Suprapubic skin (tissue), 4 donors: ENCODE results near the gene CCSAP. TPM values are rescaled to one million over a fixed set of nuclear protein-coding genes. Genes with fewer than 3 reads are reported as not detected.

Experiments
- DNase-seq, 2 donors: peaks; one replicate each; pipeline ENCODE4 v3.0.0-alpha.2; 2019; ENCODE audit warnings: low spot score in 2 of 2
- H3K27ac ChIP-seq: fragments of 200-600 bp; sonication (generic); one replicate; pipeline ENCODE4 v1.5.1; 2019
- H3K27me3 ChIP-seq: fragments of 200-600 bp; sonication (generic); one replicate; pipeline ENCODE4 v1.5.1; 2019
- H3K36me3 ChIP-seq: fragments of 200-600 bp; sonication (generic); one replicate; pipeline ENCODE4 v1.5.1; 2019
- H3K4me1 ChIP-seq: fragments of 200-600 bp; sonication (generic); one replicate; pipeline ENCODE4 v1.5.1; 2019
- H3K4me3 ChIP-seq: fragments of 200-600 bp; sonication (generic); one replicate; pipeline ENCODE4 v1.5.1; 2019; ENCODE audit warnings: mild to moderate bottlenecking
- H3K9me3 ChIP-seq: fragments of 200-600 bp; sonication (generic); one replicate; pipeline ENCODE4 v1.5.1; 2019
- CTCF ChIP-seq, 2 donors: fragments of 200-600 bp in 1 of 2; fragments of 450-650 bp in 1 of 2; sonication (generic) in 1 of 2; IDR thresholded peaks; one replicate each; pipeline ENCODE4 v1.5.1; 2016 to 2019; ENCODE audit warnings: antibody characterized with exemption in 2 of 2, mild to moderate bottlenecking in 1 of 2, moderate library complexity in 1 of 2
- EP300 ChIP-seq: sonication (generic); formaldehyde crosslinking; IDR thresholded peaks from one replicate; pipeline ENCODE4 v1.6.1; 2017; ENCODE audit warnings: antibody characterized with exemption
- POLR2A ChIP-seq, 2 donors: fragments of 450-650 bp; IDR thresholded peaks; one replicate each; pipeline ENCODE4 v1.6.1; 2017; ENCODE audit warnings: antibody characterized with exemption in 2 of 2, mild to moderate bottlenecking in 2 of 2, moderate library complexity in 2 of 2
- POLR2AphosphoS5 ChIP-seq, 3 donors: sonication (generic); formaldehyde crosslinking; IDR thresholded peaks; one replicate each; pipeline ENCODE4 v1.6.1; 2017; ENCODE audit warnings: antibody characterized with exemption in 3 of 3
- WGBS: methylation state at CpG from one replicate; pipeline ENCODE4 v1.1.5; 2018; 5-methylcytosine and 5-hydroxymethylcytosine counted together
- total RNA-seq, 4 donors: library from RNA; depleted of rRNA; stranded (reverse); fragments of >200 nt; gene quantifications; one replicate each; pipeline ENCODE4 v1.1.0, GENCODE V29; 2016

CCSAP gene
- total RNA-seq, 4 donors from 2014 or later: 16.3 to 33.1 (median 16.8) TPM

DNA sequence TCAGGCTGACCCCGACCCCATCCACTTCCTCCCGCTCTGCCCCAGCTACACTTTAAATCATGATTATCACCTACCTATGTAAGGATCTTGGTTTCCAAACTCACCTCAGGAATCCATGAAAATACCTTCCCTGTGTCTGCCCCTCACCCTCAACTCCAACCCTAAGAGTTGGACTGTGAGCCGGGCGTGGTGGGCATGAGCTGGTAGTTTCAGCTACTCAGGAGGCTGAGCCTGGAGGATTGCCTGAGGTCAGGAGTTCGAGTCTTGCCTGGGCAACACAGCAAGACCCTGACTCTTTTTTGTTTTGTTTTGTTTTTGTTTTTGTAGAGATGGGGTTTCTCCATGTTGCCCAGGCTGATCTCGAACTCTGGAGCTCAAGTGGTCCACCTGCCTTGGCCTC, 30.5 kb upstream of the CCSAP start:
- H3K4me1 ChIP-seq: no peaks in the 10 kb centered on the region
- H3K36me3 ChIP-seq: no peaks in the 10 kb centered on the region
- WGBS: 89% methylated on average over 6 of the region's 6 CpGs
- no peaks in the 10 kb centered on the region for H3K9me3 ChIP-seq
- no peak overlapping the region for H3K27ac ChIP-seq
- H3K27me3 ChIP-seq: peaks cover 18% of the 10 kb centered on the region
- TF ChIP-seq CTCF (IDR thresholded peaks at IDR 0.05) (no peak), POLR2A (IDR thresholded peaks at IDR 0.05) (no peak), POLR2AphosphoS5 (IDR thresholded peaks at IDR 0.05) (no peak), EP300 (no peak)
- H3K4me3 ChIP-seq: no peak overlapping the region
- DNase-seq: no peak

DNA sequence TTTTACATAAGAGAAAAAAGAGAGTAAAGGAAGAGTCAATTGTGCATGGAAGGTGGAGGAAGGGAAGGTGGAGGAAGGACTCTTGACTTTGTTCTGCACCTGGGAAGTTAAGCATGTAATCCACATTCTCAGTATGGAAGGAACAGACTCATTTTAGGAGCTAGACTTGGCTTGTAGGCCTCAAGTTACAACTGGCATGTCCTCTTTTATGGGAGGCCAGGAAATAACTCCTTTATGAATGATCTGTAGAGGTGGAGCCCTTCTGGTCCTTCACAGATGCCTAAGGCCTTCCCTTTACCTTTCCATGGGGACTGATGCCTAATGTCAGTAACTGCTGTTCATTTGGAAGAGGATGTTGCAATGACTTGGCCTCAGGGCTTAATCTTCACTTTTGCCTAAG, 29.4 kb upstream of the CCSAP start:
- no peaks in the 10 kb centered on the region for H3K4me1 ChIP-seq
- peaks cover 18% of the 10 kb centered on the region for H3K27me3 ChIP-seq
- H3K4me3 ChIP-seq: no peak overlapping the region
- TF ChIP-seq POLR2AphosphoS5 (IDR thresholded peaks at IDR 0.05) (no peak), CTCF (IDR thresholded peaks at IDR 0.05) (no peak), POLR2A (IDR thresholded peaks at IDR 0.05) (no peak), EP300 (no peak)
- no peaks in the 10 kb centered on the region for H3K36me3 ChIP-seq
- DNase-seq: no peak
- no peak overlapping the region for H3K27ac ChIP-seq
- no peaks in the 10 kb centered on the region for H3K9me3 ChIP-seq

DNA sequence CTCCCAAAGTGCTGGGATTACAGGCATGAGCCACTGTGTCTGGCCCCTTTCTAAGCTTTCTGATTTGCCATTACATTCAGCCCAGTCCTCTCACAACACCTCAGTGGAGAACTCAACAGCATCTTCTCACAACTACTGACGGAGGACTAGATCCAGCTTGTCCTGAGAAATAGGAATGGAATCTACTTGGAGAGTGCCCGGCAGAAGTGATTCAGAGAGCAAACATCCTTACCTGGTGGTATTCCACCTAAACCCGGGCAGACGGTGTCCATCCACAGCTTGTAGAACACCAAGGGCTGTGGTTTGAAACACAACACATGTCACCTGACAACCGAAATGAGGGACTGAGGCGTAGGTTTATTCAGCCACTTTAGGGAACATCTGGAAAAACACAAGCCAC, 28.8 kb upstream of the CCSAP start:
- Histone ChIP-seq H3K36me3 (no peaks in the 10 kb centered on the region), H3K9me3 (no peaks in the 10 kb centered on the region), H3K4me1 (no peaks in the 10 kb centered on the region), H3K27me3 (peaks cover 18% of the 10 kb centered on the region), H3K27ac (no peak overlapping the region), H3K4me3 (no peak overlapping the region)
- TF ChIP-seq POLR2A (IDR thresholded peaks at IDR 0.05) (no peak), CTCF (IDR thresholded peaks at IDR 0.05) (no peak), POLR2AphosphoS5 (IDR thresholded peaks at IDR 0.05) (no peak), EP300 (no peak)
- WGBS: 90% methylated on average over 6 of the region's 6 CpGs
- no peak for DNase-seq

DNA sequence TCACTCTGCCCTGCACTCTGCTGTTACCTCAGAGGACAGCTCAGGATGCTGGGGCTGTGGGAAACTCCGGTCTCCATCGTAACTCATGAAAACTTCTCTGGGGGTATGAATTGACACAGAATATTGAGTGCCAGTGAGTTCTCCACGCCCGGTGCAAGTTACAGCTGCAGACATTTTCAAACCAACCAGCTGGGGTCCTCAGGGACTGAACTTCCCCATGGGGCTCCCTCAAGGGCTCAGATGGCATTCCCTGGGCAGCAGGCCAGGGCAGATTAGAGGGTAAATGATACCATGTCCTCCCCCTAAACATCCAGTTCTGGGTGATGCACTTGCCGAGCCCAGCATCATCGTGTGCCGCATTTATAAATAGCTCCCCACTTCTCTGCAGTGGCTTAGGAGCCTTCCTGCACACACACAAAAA, 27.8 kb upstream of the CCSAP start:
- Histone ChIP-seq H3K4me3 (no peak overlapping the region), H3K27me3 (peaks cover 18% of the 10 kb centered on the region), H3K27ac (no peak overlapping the region), H3K4me1 (no peaks in the 10 kb centered on the region), H3K9me3 (no peaks in the 10 kb centered on the region), H3K36me3 (no peaks in the 10 kb centered on the region)
- TF ChIP-seq CTCF (IDR thresholded peaks at IDR 0.05): no peak
- TF ChIP-seq POLR2A (IDR thresholded peaks at IDR 0.05): no peak
- no peak for TF ChIP-seq POLR2AphosphoS5 (IDR thresholded peaks at IDR 0.05)
- no peak for TF ChIP-seq EP300
- 45% methylated on average over 5 of the region's 7 CpGs for WGBS
- DNase-seq: no peak

DNA sequence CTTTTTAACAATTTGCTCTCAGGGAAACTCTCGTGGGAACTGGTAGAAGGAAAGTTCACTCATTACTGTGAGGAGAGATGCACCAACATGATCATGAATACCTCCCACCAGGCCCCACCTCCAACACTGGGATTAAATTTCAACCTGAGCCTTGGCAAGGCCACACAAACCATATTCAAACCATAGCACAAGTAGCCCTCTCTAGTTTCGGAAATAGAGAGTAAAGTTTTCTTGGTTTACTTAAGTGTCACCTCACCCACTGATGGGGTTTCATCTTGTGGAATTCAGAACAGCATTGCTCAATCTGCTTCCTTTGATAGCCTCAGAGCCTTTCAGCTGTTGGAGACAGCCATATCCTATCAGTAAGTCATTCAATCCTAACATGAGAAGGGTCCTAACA, 25.5 kb upstream of the CCSAP start:
- 65% methylated on average over 2 of the region's 2 CpGs for WGBS
- H3K27me3 ChIP-seq: peaks cover 26% of the 10 kb centered on the region
- TF ChIP-seq POLR2AphosphoS5 (IDR thresholded peaks at IDR 0.05) (no peak), EP300 (no peak), CTCF (IDR thresholded peaks at IDR 0.05) (no peak), POLR2A (IDR thresholded peaks at IDR 0.05) (no peak)

More for the DNA sequence above, 25.5 kb upstream of the CCSAP start:
- no peak for DNase-seq
- Histone ChIP-seq H3K4me1 (no peaks in the 10 kb centered on the region), H3K27ac (no peak overlapping the region), H3K9me3 (no peaks in the 10 kb centered on the region), H3K4me3 (no peak overlapping the region), H3K36me3 (no peaks in the 10 kb centered on the region)
